Activated T-helper 2 cell treated with anti-CD3 and anti-CD28 coated beads, Interferon-gamma antibody, Interleukin-2, Interleukin-4, amounts not matched to agents 10 μg/mL and 5 μg/mL and 100 μg/mL, durations not matched to agents 14 hours and 24 hours and 36 hours (primary cell): ENCODE data around the gene WIPI1. TPM values are rescaled to one million over a fixed set of nuclear protein-coding genes. Genes with fewer than 3 reads are reported as not detected.

Experiments
- DNase-seq: peaks from one replicate; pipeline ENCODE4 v3.0.0; 2021; ENCODE audit warnings: low spot score
- H3K27ac Mint-ChIP-seq: one replicate; pipeline ENCODE4 v1.8.0; 2021; ENCODE audit warnings: mixed read lengths
- H3K27me3 Mint-ChIP-seq: one replicate; pipeline ENCODE4 v1.8.0; 2021; ENCODE audit warnings: low read depth, mixed read lengths
- H3K36me3 Mint-ChIP-seq: one replicate; pipeline ENCODE4 v1.8.0; 2021; ENCODE audit warnings: low read depth, mixed read lengths
- H3K4me1 Mint-ChIP-seq: one replicate; pipeline ENCODE4 v1.8.0; 2021; ENCODE audit warnings: low read depth, mixed read lengths
- H3K4me3 Mint-ChIP-seq: one replicate; pipeline ENCODE4 v1.8.0; 2021; ENCODE audit warnings: low read depth, mild to moderate bottlenecking, moderate library complexity, mixed read lengths
- H3K9me3 Mint-ChIP-seq: one replicate; pipeline ENCODE4 v1.8.0; 2021; ENCODE audit warnings: mixed read lengths
- intact Hi-C: fragments of 100-400 bp; cut with micrococcal nuclease; formaldehyde crosslinking; loops from one replicate; pipeline ENCODE4 v1.15.1; 2023
- total RNA-seq: library from RNA; stranded (reverse); gene quantifications from 2 replicates; pipeline ENCODE4 v1.2.3, GENCODE V29; 2022

The WIPI1 gene
- total RNA-seq, 1 donor from 2014 or later: 14.0 TPM

DNA sequence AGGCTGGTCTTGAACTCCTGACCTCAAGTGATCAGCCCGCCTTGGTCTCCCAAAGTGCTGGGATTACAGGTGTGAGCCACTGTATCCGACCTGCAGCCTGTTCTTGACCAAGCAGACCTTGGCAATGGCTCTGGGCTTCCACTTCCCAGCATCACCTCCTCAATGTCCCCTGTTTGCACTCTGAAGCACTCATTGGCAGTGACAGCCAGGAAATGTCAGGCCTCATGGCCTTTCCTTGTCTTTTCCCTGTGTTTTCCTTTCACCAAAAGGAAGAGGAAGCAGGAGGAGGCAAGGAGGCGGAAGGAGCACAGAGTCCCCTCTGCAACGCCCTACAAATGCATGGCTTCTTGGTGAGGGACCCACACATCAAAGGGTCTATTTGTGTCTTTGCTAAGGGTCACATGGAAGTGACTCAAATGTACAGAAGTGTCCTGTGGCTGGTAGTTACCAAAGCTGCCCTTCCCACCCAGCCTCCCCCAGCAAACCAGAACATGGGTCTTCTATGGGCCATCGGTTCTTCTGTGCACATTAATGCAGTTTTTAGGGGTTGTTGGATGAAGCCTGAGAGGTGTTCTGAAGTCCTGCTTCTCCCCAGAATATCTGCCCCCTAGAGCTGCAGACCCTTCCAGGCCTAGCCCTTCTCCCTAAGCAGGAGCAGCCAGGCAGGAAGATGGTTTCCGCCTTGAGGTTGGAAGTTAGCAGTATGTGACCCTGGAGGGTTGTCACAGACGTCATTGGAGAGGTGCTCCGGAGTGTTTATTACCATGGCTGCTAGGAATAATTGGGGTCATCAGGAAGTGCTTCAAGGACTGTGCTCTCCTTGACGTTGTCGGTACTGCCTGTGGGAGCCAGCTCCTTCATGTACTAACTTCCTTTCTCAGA is 60.8 kb downstream of the WIPI1 start:
- no peak overlapping the region for H3K4me3 Mint-ChIP-seq
- peaks cover 8% of the 10 kb centered on the region for H3K9me3 Mint-ChIP-seq
- no peak for DNase-seq
- peaks cover 34% of the 10 kb centered on the region for H3K36me3 Mint-ChIP-seq
- intact Hi-C loops: loop anchor here (5.0 kb wide), 1 partner anchor 66 kb away; no protein-coding TSS in a partner anchor
- H3K27ac Mint-ChIP-seq: no peak overlapping the region
- H3K4me1 Mint-ChIP-seq: peaks cover 31% of the 10 kb centered on the region
- H3K27me3 Mint-ChIP-seq: no peaks in the 10 kb centered on the region

DNA sequence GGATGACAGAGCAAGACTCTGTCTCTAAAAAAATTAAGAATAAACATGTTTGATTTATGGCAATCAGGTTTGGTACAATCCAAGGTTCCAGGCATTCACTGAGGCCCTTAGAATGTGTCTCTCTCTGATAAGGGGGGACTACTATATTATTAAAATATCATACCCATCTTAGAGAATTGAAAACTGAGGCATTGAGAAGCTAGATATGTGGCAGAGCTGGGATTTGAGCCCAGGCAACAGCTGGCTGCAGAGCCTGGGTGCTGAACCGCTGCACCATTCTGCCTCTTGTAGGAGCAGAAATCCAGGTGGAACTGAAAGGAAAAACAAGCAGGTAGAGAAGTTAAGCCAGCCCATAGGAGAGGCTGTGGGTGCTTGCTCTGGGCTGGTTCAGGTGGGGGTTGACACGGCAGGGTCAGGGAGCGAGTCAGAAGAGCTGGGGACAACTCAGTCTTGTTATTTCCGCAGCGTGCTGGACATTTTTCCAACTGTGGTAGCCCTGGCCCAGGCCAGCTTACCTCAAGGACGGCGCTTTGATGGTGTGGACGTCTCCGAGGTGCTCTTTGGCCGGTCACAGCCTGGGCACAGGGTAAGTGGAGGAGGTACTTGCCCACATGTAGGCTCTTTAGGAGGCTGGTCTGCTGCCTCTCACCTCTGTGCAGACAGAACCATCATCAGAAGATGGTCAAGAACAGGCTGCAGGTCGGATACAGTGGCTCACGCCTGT is 62.5 kb downstream of the WIPI1 start:
- H3K9me3 Mint-ChIP-seq: peaks cover 8% of the 10 kb centered on the region
- no peaks in the 10 kb centered on the region for H3K27me3 Mint-ChIP-seq
- peaks cover 34% of the 10 kb centered on the region for H3K36me3 Mint-ChIP-seq
- DNase-seq: no peak
- no peak overlapping the region for H3K27ac Mint-ChIP-seq
- peaks cover 23% of the 10 kb centered on the region for H3K4me1 Mint-ChIP-seq
- intact Hi-C loops: loop anchor here (5.0 kb wide), 1 partner anchor 68 kb away; no protein-coding TSS in a partner anchor
- H3K4me3 Mint-ChIP-seq: no peak overlapping the region

DNA sequence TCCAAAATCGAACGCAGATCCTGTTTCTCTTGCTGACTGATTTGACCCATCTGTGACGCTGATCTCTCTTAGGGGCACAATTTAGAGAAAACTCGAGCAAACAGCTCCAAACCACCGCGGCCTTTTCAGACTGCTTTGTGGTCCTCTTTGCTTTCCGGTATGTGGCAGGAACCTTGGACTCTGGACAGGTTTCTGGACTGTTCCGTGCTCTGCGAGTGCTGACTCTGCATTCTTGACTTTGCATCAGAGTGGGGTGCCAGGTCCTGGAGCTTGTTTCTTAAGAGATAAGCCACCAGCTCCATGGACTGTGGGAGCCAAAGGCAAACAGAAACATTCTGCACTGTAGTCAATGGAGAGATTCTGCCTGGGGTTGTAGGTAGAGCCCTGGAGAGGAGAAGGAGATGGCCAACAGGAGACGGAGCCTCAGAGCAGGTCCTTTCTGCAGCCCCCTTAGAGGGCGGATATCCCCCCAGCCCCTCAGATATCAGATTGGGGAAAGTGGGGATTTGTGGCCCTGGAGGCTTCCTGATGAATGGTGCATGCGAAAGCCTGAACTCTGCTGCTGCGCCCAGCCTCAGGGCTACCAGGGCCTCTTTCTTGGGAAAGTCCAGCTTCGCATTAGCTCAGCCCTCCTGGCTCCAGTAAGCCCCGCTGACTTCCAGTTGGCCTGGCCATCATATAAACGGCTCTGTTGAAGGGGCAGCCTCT is 65.6 kb downstream of the WIPI1 start:
- peaks cover 2% of the 10 kb centered on the region for H3K4me1 Mint-ChIP-seq
- intact Hi-C loops: no loop called here
- peaks cover 8% of the 10 kb centered on the region for H3K9me3 Mint-ChIP-seq
- H3K27me3 Mint-ChIP-seq: no peaks in the 10 kb centered on the region
- H3K27ac Mint-ChIP-seq: no peak overlapping the region
- H3K4me3 Mint-ChIP-seq: no peak overlapping the region
- no peak for DNase-seq
- peaks cover 32% of the 10 kb centered on the region for H3K36me3 Mint-ChIP-seq

DNA sequence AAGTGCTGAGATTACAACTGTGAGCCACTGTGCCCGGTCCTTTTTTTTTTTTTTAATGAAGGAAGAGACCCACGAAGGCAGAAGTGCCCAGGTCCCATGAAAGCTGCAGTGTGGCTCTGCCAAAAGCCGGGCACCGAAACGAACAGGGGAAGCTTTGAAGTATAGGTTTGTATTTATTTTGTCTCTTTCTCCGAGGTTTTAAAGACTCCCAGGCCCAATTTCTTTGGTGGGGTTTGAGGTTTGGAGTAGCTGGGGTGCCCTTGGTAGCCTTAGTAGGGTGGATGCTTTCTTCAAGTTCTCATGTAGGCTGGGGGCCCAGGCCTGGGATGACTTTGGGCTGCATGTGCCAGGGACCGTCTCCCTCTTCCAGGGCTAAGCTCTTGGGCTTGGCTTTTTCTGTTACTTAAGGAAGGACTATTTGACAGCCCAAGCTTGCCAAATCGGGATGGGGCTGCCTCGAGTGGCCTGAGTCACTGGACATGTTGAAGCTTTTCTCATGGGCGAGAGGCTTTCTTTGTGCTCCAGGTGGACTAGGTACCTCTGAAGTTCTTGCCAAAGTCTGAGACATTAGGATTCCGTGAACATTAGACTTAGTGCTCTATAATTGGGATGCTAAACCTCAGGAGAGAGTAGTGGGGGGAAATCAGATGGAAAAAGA is 66.3 kb downstream of the WIPI1 start:
- H3K4me3 Mint-ChIP-seq: no peak overlapping the region
- H3K4me1 Mint-ChIP-seq: no peaks in the 10 kb centered on the region

DNA sequence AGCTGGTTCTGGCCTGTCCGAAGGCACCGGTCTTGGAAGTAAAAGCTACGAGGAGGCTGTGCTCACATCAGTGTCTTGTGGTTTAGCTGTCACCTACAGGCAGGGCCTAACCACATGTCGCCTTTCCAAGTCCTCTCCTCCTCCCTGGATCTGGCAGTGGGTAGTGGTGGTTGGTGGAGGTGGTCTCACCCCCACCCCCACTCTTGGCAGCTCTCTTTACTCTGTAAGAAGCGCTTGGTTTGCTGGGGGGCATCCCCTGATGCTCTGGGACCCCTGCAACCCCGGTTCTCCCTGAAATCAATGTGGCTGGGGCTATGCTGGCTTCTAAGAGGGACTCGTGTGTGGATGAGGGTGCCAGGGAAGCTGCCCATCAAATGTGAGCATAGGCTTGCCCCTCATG is 68.3 kb downstream of the WIPI1 start:
- Mint-ChIP-seq H3K27ac (no peak overlapping the region), H3K36me3 (peaks cover 10% of the 10 kb centered on the region), H3K4me1 (peaks cover 6% of the 10 kb centered on the region), H3K4me3 (no peak overlapping the region), H3K9me3 (no peaks in the 10 kb centered on the region), H3K27me3 (no peaks in the 10 kb centered on the region)
- intact Hi-C loops: no loop called here
- DNase-seq: no peak

More for the DNA sequence above, 66.3 kb downstream of the WIPI1 start:
- DNase-seq: no peak
- intact Hi-C loops: no loop called here
- peaks cover 25% of the 10 kb centered on the region for H3K36me3 Mint-ChIP-seq
- peaks cover 8% of the 10 kb centered on the region for H3K9me3 Mint-ChIP-seq
- H3K27me3 Mint-ChIP-seq: no peaks in the 10 kb centered on the region
- H3K27ac Mint-ChIP-seq: no peak overlapping the region

DNA sequence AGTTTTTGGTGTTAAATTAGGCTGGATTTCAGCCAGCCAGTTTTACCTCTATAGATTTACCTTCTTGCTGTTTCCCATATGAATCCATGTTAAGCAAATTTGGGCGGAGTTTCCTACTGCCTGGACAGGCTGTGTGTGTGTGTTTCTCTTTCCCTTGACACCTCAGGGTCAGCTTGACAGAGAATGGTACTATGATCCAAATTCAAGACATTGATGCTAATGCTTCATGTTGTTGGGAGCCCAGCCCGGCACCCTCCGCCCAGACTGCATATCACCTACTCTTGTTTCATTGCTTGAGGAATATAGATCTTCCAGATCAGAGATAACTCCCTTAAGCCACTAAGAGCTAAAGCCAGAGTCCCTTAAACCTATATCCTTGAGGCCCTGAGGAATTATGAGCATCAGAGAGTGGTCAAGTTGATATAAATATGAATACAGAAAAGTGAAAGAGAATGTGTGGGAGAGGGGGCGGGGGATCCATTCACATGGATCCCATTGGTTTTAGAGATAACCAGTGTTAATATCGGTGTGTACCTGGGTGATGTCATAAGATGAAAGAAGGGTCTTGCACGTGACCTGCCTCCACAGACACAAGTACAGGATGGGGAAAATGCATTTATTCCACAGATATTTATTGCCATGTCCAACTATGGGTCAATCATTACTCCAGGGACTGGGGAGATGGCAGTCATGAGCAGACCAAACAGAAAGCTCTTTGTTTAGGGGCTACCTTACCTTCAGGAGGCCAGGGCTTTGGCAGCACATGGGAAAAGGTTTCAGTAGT is 69.7 kb downstream of the WIPI1 start:
- no peak overlapping the region for H3K4me3 Mint-ChIP-seq
- intact Hi-C loops: no loop called here
- DNase-seq: no peak
- H3K9me3 Mint-ChIP-seq: no peaks in the 10 kb centered on the region
- H3K27ac Mint-ChIP-seq: no peak overlapping the region
- H3K4me1 Mint-ChIP-seq: peaks cover 13% of the 10 kb centered on the region
- H3K27me3 Mint-ChIP-seq: no peaks in the 10 kb centered on the region
- H3K36me3 Mint-ChIP-seq: peaks cover 5% of the 10 kb centered on the region

DNA sequence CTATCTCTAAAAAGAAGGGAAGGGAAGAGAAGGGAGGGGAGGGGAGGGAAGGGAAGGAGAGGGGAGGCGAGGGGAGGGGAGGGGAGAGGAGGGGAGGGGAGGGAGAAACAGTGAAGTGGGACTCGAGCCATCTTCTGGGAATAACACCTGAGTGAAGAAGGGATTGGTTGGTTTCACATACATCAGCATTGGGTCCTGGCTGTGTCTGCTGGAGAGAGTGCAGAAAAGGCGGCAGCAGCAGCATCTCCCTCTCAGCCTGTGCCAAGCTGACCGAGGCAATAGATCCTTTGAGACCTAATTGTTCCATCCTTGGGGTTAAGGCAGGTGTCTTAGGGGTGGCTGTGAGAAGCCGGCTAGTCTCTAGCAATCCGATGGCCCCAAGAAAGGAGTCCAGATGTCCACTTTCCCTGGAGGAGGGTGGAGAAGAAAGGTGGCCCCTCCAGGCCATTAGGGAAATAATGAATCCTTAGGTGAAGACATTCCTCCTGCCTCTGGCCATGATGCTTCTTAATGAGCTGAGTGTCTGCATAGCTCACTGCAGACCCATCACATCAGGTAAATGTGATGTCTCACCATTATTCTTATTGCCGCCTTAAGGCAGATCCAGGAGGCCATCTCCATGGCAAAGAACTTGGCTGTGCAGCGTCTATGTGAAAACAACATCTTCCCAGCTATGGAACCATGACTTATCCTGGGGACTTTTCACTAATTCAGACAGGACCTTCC is 71.6 kb downstream of the WIPI1 start:
- DNase-seq: no peak
- peaks cover 5% of the 10 kb centered on the region for H3K36me3 Mint-ChIP-seq
- no peak overlapping the region for H3K27ac Mint-ChIP-seq
- no peaks in the 10 kb centered on the region for H3K9me3 Mint-ChIP-seq
- H3K27me3 Mint-ChIP-seq: no peaks in the 10 kb centered on the region
- intact Hi-C loops: no loop called here
- H3K4me1 Mint-ChIP-seq: peaks cover 13% of the 10 kb centered on the region
- H3K4me3 Mint-ChIP-seq: no peak overlapping the region

DNA sequence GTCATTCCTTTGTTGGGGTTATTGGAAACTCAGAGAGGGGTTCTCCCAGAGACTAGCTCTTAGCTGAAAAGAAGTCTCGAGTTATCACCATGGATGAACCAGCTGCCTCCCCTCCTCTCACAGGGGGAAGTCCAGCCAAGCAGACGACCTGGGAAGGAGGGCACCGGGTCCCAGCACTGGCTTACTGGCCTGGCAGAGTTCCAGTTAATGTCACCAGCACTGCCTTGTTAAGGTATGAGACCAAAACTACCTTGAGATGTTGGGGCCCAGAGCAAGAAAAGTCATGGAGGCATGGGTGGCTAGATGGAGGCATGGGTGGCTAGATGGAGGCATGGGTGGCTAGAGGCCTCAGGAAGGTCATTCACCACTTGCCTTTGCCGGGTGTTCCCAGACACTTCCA is 72.4 kb downstream of the WIPI1 start:
- no peak overlapping the region for H3K4me3 Mint-ChIP-seq
- peaks cover 5% of the 10 kb centered on the region for H3K36me3 Mint-ChIP-seq
- peaks cover 13% of the 10 kb centered on the region for H3K4me1 Mint-ChIP-seq
- no peaks in the 10 kb centered on the region for H3K9me3 Mint-ChIP-seq
- no peak overlapping the region for H3K27ac Mint-ChIP-seq
- H3K27me3 Mint-ChIP-seq: no peaks in the 10 kb centered on the region
- intact Hi-C loops: no loop called here
- DNase-seq: no peak

DNA sequence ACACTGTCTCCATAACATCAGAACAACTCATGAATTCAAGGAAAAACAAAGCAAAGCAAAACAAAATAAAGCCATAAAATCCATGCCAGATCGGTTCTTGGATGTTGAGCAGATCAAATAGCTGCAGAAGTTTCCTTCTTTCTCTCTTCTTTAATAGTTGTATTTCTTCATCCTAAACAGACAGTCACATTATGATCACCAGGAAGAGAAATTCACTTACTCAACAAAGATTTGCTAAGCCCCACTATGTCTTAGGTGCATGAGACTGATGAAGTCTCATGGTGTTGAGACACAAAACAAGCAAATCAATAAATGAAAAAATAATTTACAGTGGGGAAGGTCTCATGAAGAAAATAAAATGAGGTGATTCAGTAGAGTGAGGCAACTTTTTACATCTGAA is 72.8 kb downstream of the WIPI1 start:
- Mint-ChIP-seq H3K9me3 (no peaks in the 10 kb centered on the region), H3K36me3 (peaks cover 5% of the 10 kb centered on the region), H3K27me3 (no peaks in the 10 kb centered on the region), H3K4me3 (no peak overlapping the region), H3K27ac (no peak overlapping the region), H3K4me1 (peaks cover 13% of the 10 kb centered on the region)
- intact Hi-C loops: no loop called here
- no peak for DNase-seq

DNA sequence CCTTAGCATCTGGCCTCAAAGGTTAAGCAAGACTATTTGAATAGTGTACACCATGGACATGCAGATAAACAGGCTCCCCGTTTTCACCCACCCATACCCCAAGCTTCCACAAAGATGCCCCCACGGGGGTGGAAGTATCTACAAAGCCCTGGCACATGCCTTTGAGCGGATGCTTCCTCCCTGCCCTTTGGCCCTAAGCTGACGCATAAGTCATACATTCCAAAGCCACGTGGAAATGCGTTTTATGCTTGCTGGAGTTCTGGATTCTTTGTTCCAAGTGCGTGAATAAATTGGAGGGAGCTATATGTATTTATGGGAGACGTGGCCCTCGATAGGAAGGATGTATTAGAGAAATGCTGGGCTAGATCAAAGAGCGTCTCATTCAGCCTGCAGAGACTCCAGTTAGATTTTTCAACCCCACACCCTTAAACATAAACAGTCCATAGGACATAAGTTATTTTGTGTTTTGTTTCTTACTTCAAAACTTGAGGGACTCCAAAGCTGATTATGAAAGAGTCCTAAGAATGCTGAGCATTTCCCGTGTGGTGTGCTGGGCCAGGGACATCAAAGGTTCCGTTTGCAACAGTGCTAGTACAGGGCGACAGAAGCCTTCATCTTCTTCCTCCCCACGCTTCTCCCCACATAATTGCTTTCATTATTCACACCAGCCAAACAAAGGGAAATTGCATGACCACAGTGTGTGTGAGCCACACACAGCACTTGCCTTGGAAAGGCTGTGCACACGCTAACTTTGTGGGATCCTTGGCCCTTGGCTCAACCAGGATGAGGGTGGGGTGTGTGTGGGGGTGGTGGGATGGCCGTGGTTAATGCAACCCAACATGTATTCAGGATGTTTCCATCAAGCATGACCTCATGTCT is 73.6 kb downstream of the WIPI1 start:
- Mint-ChIP-seq H3K36me3 (peaks cover 5% of the 10 kb centered on the region), H3K4me3 (no peak overlapping the region), H3K27me3 (no peaks in the 10 kb centered on the region), H3K27ac (no peak overlapping the region), H3K4me1 (peaks cover 13% of the 10 kb centered on the region), H3K9me3 (no peaks in the 10 kb centered on the region)
- DNase-seq: no peak
- intact Hi-C loops: no loop called here

DNA sequence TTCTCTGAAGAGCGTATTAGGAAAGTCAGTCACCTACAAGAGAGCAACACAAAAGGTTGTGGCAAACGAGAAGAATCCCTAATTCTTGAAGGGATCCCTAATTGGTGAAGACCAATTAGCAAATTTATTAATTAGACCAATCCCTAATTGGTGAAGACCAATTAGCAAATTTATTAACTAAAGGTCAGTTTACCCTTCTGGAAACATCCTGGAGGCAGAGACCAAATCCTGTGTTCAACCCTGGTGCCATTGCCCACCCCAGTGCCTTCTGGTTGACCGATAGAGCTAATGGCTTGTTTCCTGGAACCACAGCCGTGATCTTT is 74.2 kb downstream of the WIPI1 start:
- intact Hi-C loops: no loop called here
- H3K4me3 Mint-ChIP-seq: no peak overlapping the region

More for the DNA sequence above, 74.2 kb downstream of the WIPI1 start:
- Mint-ChIP-seq H3K36me3 (peaks cover 5% of the 10 kb centered on the region), H3K27me3 (no peaks in the 10 kb centered on the region), H3K27ac (no peak overlapping the region), H3K4me1 (peaks cover 13% of the 10 kb centered on the region), H3K9me3 (no peaks in the 10 kb centered on the region)
- no peak for DNase-seq
